Lung (tissue), 12 donors: ENCODE results near the gene RER1. TPM values are rescaled to one million over a fixed set of nuclear protein-coding genes. Genes with fewer than 3 reads are reported as not detected.

ENCODE experiments used
- ATAC-seq: fragments of 200-7000 bp; cut with Tn5 transposase; one replicate; pipeline ENCODE4 v1.9.1; 2020; ENCODE audit warnings: moderate number of reproducible peaks; ENCODE audit not compliant: insufficient read depth, low FRiP score
- DNase-seq, 3 donors: peaks; one replicate each; pipeline ENCODE4 v3.0.0-alpha.2; 2013 to 2017
- H3K27ac ChIP-seq, 2 donors: one replicate each; pipeline ENCODE4 v1.5.1; 2013; ENCODE audit warnings: mild to moderate bottlenecking in 2 of 2, moderate library complexity in 2 of 2, control low read depth in 1 of 2, inconsistent platforms in 1 of 2, low read depth in 1 of 2, low read length in 1 of 2
- H3K27me3 ChIP-seq, 3 donors: one replicate each; pipeline ENCODE4 v1.5.1; 2013; ENCODE audit warnings: low read length in 2 of 3; ENCODE audit not compliant: control insufficient read depth in 3 of 3, insufficient read depth in 3 of 3
- H3K36me3 ChIP-seq, 4 donors: one replicate each; pipeline ENCODE4 v1.5.1; 2013; ENCODE audit warnings: low read length in 4 of 4, mild to moderate bottlenecking in 1 of 4, moderate library complexity in 1 of 4; ENCODE audit not compliant: control insufficient read depth in 4 of 4, insufficient read depth in 4 of 4
- H3K4me1 ChIP-seq, 5 donors: one replicate each; pipeline ENCODE4 v1.5.1; 2013; ENCODE audit warnings: low read length in 5 of 5, mild to moderate bottlenecking in 2 of 5, moderate library complexity in 1 of 5; ENCODE audit not compliant: control insufficient read depth in 5 of 5, insufficient read depth in 5 of 5
- H3K4me3 ChIP-seq: one replicate; pipeline ENCODE4 v1.5.1; 2013; ENCODE audit warnings: mild to moderate bottlenecking, control low read depth, moderate library complexity
- H3K9ac ChIP-seq, 2 donors: one replicate each; pipeline ENCODE4 v1.5.1; 2013; ENCODE audit warnings: low read length in 2 of 2, control low read depth in 1 of 2; ENCODE audit not compliant: insufficient read depth in 1 of 2
- H3K9me3 ChIP-seq, 4 donors: one replicate each; pipeline ENCODE4 v1.5.1; 2013; ENCODE audit warnings: low read length in 3 of 4, mild to moderate bottlenecking in 1 of 4, moderate library complexity in 1 of 4; ENCODE audit not compliant: control insufficient read depth in 4 of 4, insufficient read depth in 3 of 4
- CTCF ChIP-seq: IDR thresholded peaks from 2 replicates; pipeline ENCODE4 v1.5.1; 2012; ENCODE audit warnings: mild to moderate bottlenecking; ENCODE audit errors: control extremely low read depth, extremely low read depth
- WGBS, 2 donors: extraction: QIAGEN DNeasy Blood & Tissue Kit; methylation state at CpG; one replicate each; pipeline ENCODE4 v1.1.7; 2013; 5-methylcytosine and 5-hydroxymethylcytosine counted together
- polyA plus RNA-seq, 2 donors: library from polyadenylated mRNA; stranded (reverse); fragments of 200-250 nt; gene quantifications; one replicate each; pipeline ENCODE4 v1.2.1, GENCODE V29; 2013
- total RNA-seq, 2 donors: library from RNA; depleted of rRNA in 1 of 2; stranded (reverse); fragments of >200 nt in 1 of 2; gene quantifications; one replicate each; pipeline ENCODE4 v1.2.1, GENCODE V29; 2014 to 2021
- donor health status: control.
- donor health status: control.
- donor health status: Bipolar disorder and iron deficiency.
- donor health status: healthy.
- donor health status: DM: yes; HTN: yes; CAD: no.

Gene RER1
- total and polyA plus RNA-seq, 4 donors: 71.7 to 134 (median 87.9) TPM

GRCh38 chr1:2418791-2419320 is 27.2 kb downstream of the RER1 start:
- 73 to 82% methylated on average over 16 of the region's 16 CpGs for WGBS, 2 donors

GRCh38 chr1:2419416-2419815 is 27.8 kb downstream of the RER1 start:
- Histone ChIP-seq H3K27ac (no peak overlapping the region), H3K27me3 (no peaks in the 10 kb centered on the region), H3K9me3 (peaks cover 0 to 4% (median 2%) of the 10 kb centered on the region in 4 donors), H3K4me1 (peaks cover 0 to 14% (median 0%) of the 10 kb centered on the region in 5 donors), H3K4me3 (no peak overlapping the region), H3K9ac (no peak overlapping the region), H3K36me3 (no peaks in the 10 kb centered on the region)
- TF ChIP-seq CTCF: no peak
- DNase-seq: no peak
- ATAC-seq: no peak
- 80 to 86% methylated on average over 16 of the region's 16 CpGs for WGBS, 2 donors

More at GRCh38 chr1:2418791-2419320, 27.2 kb downstream of the RER1 start:
- Histone ChIP-seq H3K27ac (no peak overlapping the region), H3K27me3 (no peaks in the 10 kb centered on the region), H3K4me3 (no peak overlapping the region), H3K9me3 (peaks cover 0 to 4% (median 2%) of the 10 kb centered on the region in 4 donors), H3K9ac (no peak overlapping the region), H3K4me1 (peaks cover 0 to 19% (median 0%) of the 10 kb centered on the region in 5 donors), H3K36me3 (no peaks in the 10 kb centered on the region)
- TF ChIP-seq CTCF: no peak
- DNase-seq (no peak), ATAC-seq (no peak)

- Histone ChIP-seq H3K9ac (no peak overlapping the region), H3K4me1 (peaks cover 0 to 3% (median 0%) of the 10 kb centered on the region in 5 donors), H3K27me3 (peaks cover 0 to 3% (median 0%) of the 10 kb centered on the region in 3 donors), H3K9me3 (peaks cover 0 to 4% (median 2%) of the 10 kb centered on the region in 4 donors), H3K27ac (no peak overlapping the region), H3K4me3 (no peak overlapping the region), H3K36me3 (no peaks in the 10 kb centered on the region)
- no peak for TF ChIP-seq CTCF
- 93% methylated on average over 4 of the region's 4 CpGs for WGBS, 2 donors
- ATAC-seq (no peak), DNase-seq (no peak)
Measured at GRCh38 chr1:2422523-2422922, 30.9 kb downstream of the RER1 start.

DNA sequence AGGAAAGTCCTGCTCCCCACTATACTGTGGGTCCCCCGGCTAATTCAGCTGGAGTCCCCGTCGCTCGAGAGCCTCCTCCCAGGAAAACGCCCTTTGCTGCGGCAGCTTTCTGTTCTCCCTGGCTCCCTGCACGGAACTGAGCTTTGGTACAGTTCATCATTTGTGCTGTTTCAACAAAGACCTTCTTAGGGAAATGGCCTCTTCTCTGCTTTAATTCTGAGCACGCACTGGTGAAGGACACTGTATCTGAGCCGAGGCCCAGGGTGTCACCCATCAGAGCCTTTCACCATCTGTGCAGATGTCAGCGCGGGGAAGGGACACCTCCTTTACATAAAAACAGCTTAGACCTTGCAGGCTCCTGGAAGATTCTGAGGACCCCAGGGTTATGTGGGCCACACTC is 34.3 kb downstream of the RER1 start:
- H3K27me3 ChIP-seq: peaks cover 0 to 3% (median 0%) of the 10 kb centered on the region in 3 donors
- H3K9me3 ChIP-seq: peaks cover 0 to 17% (median 2%) of the 10 kb centered on the region in 4 donors
- DNase-seq (no peak), ATAC-seq (no peak)
- H3K4me3 ChIP-seq: no peak overlapping the region
- no peak for TF ChIP-seq CTCF
- H3K27ac ChIP-seq: no peak overlapping the region
- no peaks in the 10 kb centered on the region for H3K36me3 ChIP-seq
- 68 to 89% methylated on average over 11 of the region's 11 CpGs for WGBS, 2 donors
- H3K4me1 ChIP-seq: peaks cover 0 to 14% (median 0%) of the 10 kb centered on the region in 5 donors
- no peak overlapping the region for H3K9ac ChIP-seq
